Measurements from ENCODE around the gene HDAC8.

DNA sequence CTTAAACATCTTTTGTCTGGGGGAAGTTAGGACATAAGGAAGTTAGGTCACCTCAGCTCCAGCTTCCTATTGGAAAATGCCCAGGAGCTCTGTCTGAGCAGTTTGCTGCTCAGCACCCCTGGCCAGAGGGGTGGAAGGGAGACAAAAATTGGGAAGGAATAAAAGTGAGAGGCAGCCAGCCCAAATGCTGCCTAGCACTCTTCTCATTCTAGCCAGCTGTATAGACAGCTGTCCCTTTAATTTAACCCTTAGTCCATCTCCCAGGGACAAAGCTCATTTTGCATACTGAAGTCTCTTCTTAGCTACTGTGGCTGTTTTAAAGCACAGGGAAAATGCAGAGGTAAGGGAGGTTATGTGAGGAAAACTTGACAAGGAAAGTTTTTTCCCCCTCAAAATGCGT is 177.4 kb downstream of the HDAC8 start:
- TF ChIP-seq, protein P1, sequence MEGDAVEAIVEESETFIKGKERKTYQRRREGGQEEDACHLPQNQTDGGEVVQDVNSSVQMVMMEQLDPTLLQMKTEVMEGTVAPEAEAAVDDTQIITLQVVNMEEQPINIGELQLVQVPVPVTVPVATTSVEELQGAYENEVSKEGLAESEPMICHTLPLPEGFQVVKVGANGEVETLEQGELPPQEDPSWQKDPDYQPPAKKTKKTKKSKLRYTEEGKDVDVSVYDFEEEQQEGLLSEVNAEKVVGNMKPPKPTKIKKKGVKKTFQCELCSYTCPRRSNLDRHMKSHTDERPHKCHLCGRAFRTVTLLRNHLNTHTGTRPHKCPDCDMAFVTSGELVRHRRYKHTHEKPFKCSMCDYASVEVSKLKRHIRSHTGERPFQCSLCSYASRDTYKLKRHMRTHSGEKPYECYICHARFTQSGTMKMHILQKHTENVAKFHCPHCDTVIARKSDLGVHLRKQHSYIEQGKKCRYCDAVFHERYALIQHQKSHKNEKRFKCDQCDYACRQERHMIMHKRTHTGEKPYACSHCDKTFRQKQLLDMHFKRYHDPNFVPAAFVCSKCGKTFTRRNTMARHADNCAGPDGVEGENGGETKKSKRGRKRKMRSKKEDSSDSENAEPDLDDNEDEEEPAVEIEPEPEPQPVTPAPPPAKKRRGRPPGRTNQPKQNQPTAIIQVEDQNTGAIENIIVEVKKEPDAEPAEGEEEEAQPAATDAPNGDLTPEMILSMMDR (IDR thresholded peaks at IDR 0.05): no peak
- TF ChIP-seq POLR2A (IDR thresholded peaks at IDR 0.05; ENCODE audit: low read depth): no peak
